Epithelial cell of proximal tubule (primary cell): Measurements from ENCODE around the gene MTR. TPM values are rescaled to one million over a fixed set of nuclear protein-coding genes. Genes with fewer than 3 reads are reported as not detected.

Experiments used
- DNase-seq: peaks from one replicate; pipeline ENCODE4 v3.0.0-alpha.2; 2011; ENCODE audit warnings: low read depth
- H3K4me3 ChIP-seq: 2 replicates; pipeline ENCODE4 v1.5.1; 2011; ENCODE audit warnings: low read depth, mild to moderate bottlenecking, low read length
- CTCF ChIP-seq: conservative IDR thresholded peaks from 2 replicates; pipeline ENCODE4 v1.5.1; 2012; ENCODE audit warnings: low read depth, mild to moderate bottlenecking, low read length
- total RNA-seq: library from RNA; depleted of rRNA; stranded (reverse); fragments of >200 nt; gene quantifications from 2 replicates; pipeline ENCODE4 v1.2.3, GENCODE V29; 2015

MTR gene
- total RNA-seq, 1 donor from 2014 or later, result 18.3 TPM

GRCh38 chr1:236751935-236752334 lies 43.2 kb upstream of the MTR start:
- TF ChIP-seq CTCF, result no peak
- H3K4me3 ChIP-seq, result no peak overlapping the region
- DNase-seq, result no peak

- H3K4me3 ChIP-seq, result no peak overlapping the region
- TF ChIP-seq CTCF, result peak; percentile 51
- DNase-seq, result no peak
Observed at GRCh38 chr1:236753516-236753915, 41.6 kb upstream of the MTR start.

GRCh38 chr1:236753964-236754363 lies 41.1 kb upstream of the MTR start:
- no peak overlapping the region for H3K4me3 ChIP-seq
- no peak for DNase-seq
- no peak for TF ChIP-seq CTCF

GRCh38 chr1:236754525-236755210 lies 40.4 kb upstream of the MTR start:
- no peak overlapping the region for H3K4me3 ChIP-seq
- no peak for TF ChIP-seq CTCF
- no peak for DNase-seq

- no peak for DNase-seq
- no peak for TF ChIP-seq CTCF
- no peak overlapping the region for H3K4me3 ChIP-seq
Observed at GRCh38 chr1:236757640-236758039, 37.5 kb upstream of the MTR start.

GRCh38 chr1:236759252-236759859 lies 35.7 kb upstream of the MTR start:
- TF ChIP-seq CTCF, result peak; percentile 76
- no peak overlapping the region for H3K4me3 ChIP-seq
- DNase-seq, result no peak

GRCh38 chr1:236760480-236760879 lies 34.6 kb upstream of the MTR start:
- TF ChIP-seq CTCF, result no peak
- H3K4me3 ChIP-seq, result no peak overlapping the region
- DNase-seq, result no peak
